WTC11 (cell line): ENCODE data around the gene TTC7B. TPM values are rescaled to one million over a fixed set of nuclear protein-coding genes. Genes with fewer than 3 reads are reported as not detected.
"Not testable (repeated sequence)": the region's sequence is repeated elsewhere in the genome, so short reads cannot be mapped to it uniquely, and the experiment has no call there.

Experiments used
- ATAC-seq: fragments of 200-7000 bp; cut with Tn5 transposase; 2 replicates; pipeline ENCODE4 v1.10.0; 2021; ENCODE audit warnings: mild to moderate bottlenecking, moderate library complexity
- CTCF ChIA-PET: fragments of 300-600 bp; sonication (Branson Sonifier 250); formaldehyde crosslinking; loops from one replicate; lab custom pipeline; 2021; ENCODE audit warnings: antibody characterized with exemption; lab: Charles Lee
- POLR2A ChIA-PET: fragments of 350-600 bp; sonication (Branson Sonifier 250); formaldehyde crosslinking; loops from one replicate; lab custom pipeline; 2021; ENCODE audit warnings: antibody characterized with exemption; lab: Charles Lee
- DNase-seq: peaks from one replicate; pipeline ENCODE4 v3.0.0; 2021; ENCODE audit warnings: low spot score
- H3K27ac Mint-ChIP-seq: 2 replicates; pipeline ENCODE4 v1.8.0; 2021; ENCODE audit warnings: mixed read lengths
- H3K27me3 Mint-ChIP-seq: 2 replicates; pipeline ENCODE4 v1.8.0; 2021; ENCODE audit warnings: low read depth, mild to moderate bottlenecking, moderate library complexity, mixed read lengths
- H3K36me3 Mint-ChIP-seq: 2 replicates; pipeline ENCODE4 v1.8.0; 2021; ENCODE audit warnings: mixed read lengths
- H3K4me1 Mint-ChIP-seq: 2 replicates; pipeline ENCODE4 v1.8.0; 2022; ENCODE audit warnings: mixed read lengths
- H3K4me3 Mint-ChIP-seq: 2 replicates; pipeline ENCODE4 v1.8.0; 2021; ENCODE audit warnings: mild to moderate bottlenecking, moderate library complexity, mixed read lengths
- H3K9me3 Mint-ChIP-seq: 2 replicates; pipeline ENCODE4 v1.8.0; 2021; ENCODE audit warnings: mixed read lengths
- CBFB ChIP-seq: sonication (generic); formaldehyde crosslinking; IDR thresholded peaks from 2 replicates; pipeline ENCODE4 v1.8.1; 2022; ENCODE audit warnings: mild to moderate bottlenecking, low read depth, missing genetic modification reagents
- E2F1 ChIP-seq: sonication (generic); formaldehyde crosslinking; IDR thresholded peaks from 2 replicates; pipeline ENCODE4 v1.8.0; 2022; ENCODE audit warnings: mild to moderate bottlenecking, missing genetic modification reagents
- ELF4 ChIP-seq: sonication (generic); formaldehyde crosslinking; IDR thresholded peaks from 2 replicates; pipeline ENCODE4 v1.8.1; 2022; ENCODE audit warnings: low read depth, mild to moderate bottlenecking, moderate library complexity, missing genetic modification reagents
- EMX1 ChIP-seq: fragments of 250-450 bp; sonication (Bioruptor Pico); IDR thresholded peaks from 2 replicates; pipeline ENCODE4 v1.8.0; 2021; ENCODE audit warnings: mild to moderate bottlenecking
- FOXP1 ChIP-seq: sonication (generic); formaldehyde crosslinking; IDR thresholded peaks from 2 replicates; pipeline ENCODE4 v1.8.0; 2022; ENCODE audit warnings: missing genetic modification reagents, mild to moderate bottlenecking, moderate library complexity, borderline replicate concordance
- GABPB1 ChIP-seq: sonication (generic); formaldehyde crosslinking; IDR thresholded peaks from 2 replicates; pipeline ENCODE4 v1.8.1; 2023; ENCODE audit warnings: mild to moderate bottlenecking, missing genetic modification reagents
- GRHL2 ChIP-seq: fragments of 250-450 bp; sonication (Bioruptor Pico); IDR thresholded peaks from 2 replicates; pipeline ENCODE4 v1.8.0; 2022; ENCODE audit warnings: mild to moderate bottlenecking, moderate library complexity; ENCODE audit not compliant: insufficient replicate concordance, severe bottlenecking
- NR1H2 ChIP-seq: sonication (generic); formaldehyde crosslinking; IDR thresholded peaks from 2 replicates; pipeline ENCODE4 v1.9.0; 2021; ENCODE audit warnings: mild to moderate bottlenecking, moderate library complexity, missing genetic modification reagents
- PREB ChIP-seq: sonication (generic); formaldehyde crosslinking; IDR thresholded peaks from 2 replicates; pipeline ENCODE4 v1.8.1; 2022; ENCODE audit warnings: mild to moderate bottlenecking, missing genetic modification reagents, moderate library complexity, borderline replicate concordance
- PRRX2 ChIP-seq: fragments of 250-450 bp; sonication (Bioruptor Pico); IDR thresholded peaks from 2 replicates; pipeline ENCODE4 v1.8.0; 2021; ENCODE audit warnings: mild to moderate bottlenecking
- SMAD4 ChIP-seq: sonication (generic); formaldehyde crosslinking; IDR thresholded peaks from 2 replicates; pipeline ENCODE4 v1.8.0; 2022; ENCODE audit warnings: mild to moderate bottlenecking, missing genetic modification reagents
- TCF7 ChIP-seq: sonication (generic); formaldehyde crosslinking; IDR thresholded peaks from 2 replicates; pipeline ENCODE4 v1.8.0; 2022; ENCODE audit warnings: mild to moderate bottlenecking, low read depth, missing genetic modification reagents, moderate library complexity
- TP53 ChIP-seq: sonication (generic); formaldehyde crosslinking; IDR thresholded peaks from 2 replicates; pipeline ENCODE4 v1.8.1; 2023; ENCODE audit warnings: mild to moderate bottlenecking, missing genetic modification reagents
- ZNF425 ChIP-seq: fragments of 250-450 bp; sonication (Bioruptor Pico); conservative IDR thresholded peaks from 2 replicates; pipeline ENCODE4 v1.9.0; 2021; ENCODE audit warnings: mild to moderate bottlenecking
- total RNA-seq: library from RNA; stranded (reverse); gene quantifications from 3 replicates; pipeline ENCODE4 v1.2.3, GENCODE V29; 2021
- TF ChIP-seq, protein P1 (sequence below): sonication (generic); formaldehyde crosslinking; IDR thresholded peaks from 2 replicates; pipeline ENCODE4 v1.8.1; 2022; ENCODE audit warnings: missing genetic modification reagents, borderline replicate concordance
- TF ChIP-seq, protein P2 (sequence below): fragments of 250-450 bp; sonication (Bioruptor Pico); IDR thresholded peaks from 2 replicates; pipeline ENCODE4 v1.8.0; 2021; ENCODE audit warnings: mild to moderate bottlenecking
- TF ChIP-seq, protein P3 (sequence below): sonication (generic); formaldehyde crosslinking; IDR thresholded peaks from 2 replicates; pipeline ENCODE4 v1.8.0; 2022; ENCODE audit warnings: mild to moderate bottlenecking, missing genetic modification reagents

Gene TTC7B
- total RNA-seq, 1 experiment from 2014 or later = 27.6 TPM

DNA sequence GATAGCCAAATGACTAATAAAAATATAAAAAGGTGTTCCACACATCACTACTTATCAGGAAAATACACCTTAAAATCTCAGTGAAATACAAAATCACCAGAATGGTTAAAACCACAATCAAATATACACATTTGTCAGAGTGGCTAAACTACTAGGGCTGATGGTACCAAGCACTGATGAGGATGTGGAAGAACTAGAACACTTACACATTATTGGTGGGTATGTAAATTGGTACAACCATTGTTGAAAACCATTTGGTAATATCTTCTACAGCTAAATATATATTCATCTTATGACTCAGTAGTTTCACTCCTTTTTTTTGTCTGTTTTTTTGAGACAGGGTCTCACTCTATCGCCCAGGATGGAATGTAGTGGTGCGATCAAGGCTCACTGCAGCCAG lies 48.5 kb upstream of the TTC7B start:
- no peak overlapping the region for H3K27ac Mint-ChIP-seq
- no peak for ATAC-seq
- no peaks in the 10 kb centered on the region for H3K27me3 Mint-ChIP-seq
- ChIA-PET POLR2A (no interaction called here), CTCF (no interaction called here)
- H3K4me1 Mint-ChIP-seq = peaks cover 5% of the 10 kb centered on the region
- DNase-seq = no peak
- no peaks in the 10 kb centered on the region for H3K36me3 Mint-ChIP-seq
- H3K4me3 Mint-ChIP-seq = no peak overlapping the region
- H3K9me3 Mint-ChIP-seq = no peaks in the 10 kb centered on the region
- TF ChIP-seq CBFB (CRISPR knock-in tag) (no peak), TCF7 (CRISPR knock-in tag) (no peak), PREB (CRISPR knock-in tag) (no peak), EMX1 (CRISPR knock-in tag) (no peak)
- TF ChIP-seq, protein P1, sequence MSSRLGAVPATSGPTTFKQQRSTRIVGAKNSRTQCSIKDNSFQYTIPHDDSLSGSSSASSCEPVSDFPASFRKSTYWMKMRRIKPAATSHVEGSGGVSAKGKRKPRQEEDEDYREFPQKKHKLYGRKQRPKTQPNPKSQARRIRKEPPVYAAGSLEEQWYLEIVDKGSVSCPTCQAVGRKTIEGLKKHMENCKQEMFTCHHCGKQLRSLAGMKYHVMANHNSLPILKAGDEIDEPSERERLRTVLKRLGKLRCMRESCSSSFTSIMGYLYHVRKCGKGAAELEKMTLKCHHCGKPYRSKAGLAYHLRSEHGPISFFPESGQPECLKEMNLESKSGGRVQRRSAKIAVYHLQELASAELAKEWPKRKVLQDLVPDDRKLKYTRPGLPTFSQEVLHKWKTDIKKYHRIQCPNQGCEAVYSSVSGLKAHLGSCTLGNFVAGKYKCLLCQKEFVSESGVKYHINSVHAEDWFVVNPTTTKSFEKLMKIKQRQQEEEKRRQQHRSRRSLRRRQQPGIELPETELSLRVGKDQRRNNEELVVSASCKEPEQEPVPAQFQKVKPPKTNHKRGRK (CRISPR knock-in tag) = no peak

DNA sequence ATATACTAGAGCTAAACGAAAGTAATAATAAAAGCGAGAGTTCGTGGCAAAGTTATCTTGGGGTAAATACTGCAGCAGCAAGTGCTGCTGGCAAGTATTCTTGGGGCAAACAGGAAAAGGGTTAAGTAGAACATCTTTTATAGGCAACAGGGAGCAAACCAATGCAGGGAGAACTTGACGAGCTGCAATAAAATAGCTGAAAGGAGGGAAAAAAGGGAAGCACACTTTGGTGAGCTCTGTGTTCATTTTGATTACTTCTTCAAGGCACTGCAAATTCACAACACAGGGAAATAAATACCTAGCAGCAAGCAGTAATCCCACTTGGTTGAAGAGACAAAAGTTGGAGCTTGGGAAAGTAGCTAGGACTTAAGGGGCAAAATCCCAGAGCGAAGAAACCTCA lies 42.3 kb upstream of the TTC7B start:
- no peaks in the 10 kb centered on the region for H3K36me3 Mint-ChIP-seq
- TF ChIP-seq ELF4 (no peak), E2F1 (CRISPR knock-in tag) (no peak)
- TF ChIP-seq, all 79 proteins: peak for 0
- Mint-ChIP-seq H3K27ac (peak overlapping the region; percentile 50; the same call in 1 of the 2 replicates), H3K4me3 (no peak overlapping the region), H3K9me3 (no peaks in the 10 kb centered on the region), H3K27me3 (no peaks in the 10 kb centered on the region), H3K4me1 (no peaks in the 10 kb centered on the region)
- CTCF ChIA-PET = interaction anchor here (1.0 kb wide), 1 partner anchor 44 kb away, joined by 6 read pairs; no protein-coding TSS in a partner anchor
- DNase-seq (no peak), ATAC-seq (no peak)
- POLR2A ChIA-PET = no interaction called here

- CTCF ChIA-PET = interaction anchor here (1.0 kb wide), 1 partner anchor 45 kb away, joined by 6 read pairs; no protein-coding TSS in a partner anchor
Measured at GRCh38 chr14:90857866-90858265, 41.6 kb upstream of the TTC7B start.

DNA sequence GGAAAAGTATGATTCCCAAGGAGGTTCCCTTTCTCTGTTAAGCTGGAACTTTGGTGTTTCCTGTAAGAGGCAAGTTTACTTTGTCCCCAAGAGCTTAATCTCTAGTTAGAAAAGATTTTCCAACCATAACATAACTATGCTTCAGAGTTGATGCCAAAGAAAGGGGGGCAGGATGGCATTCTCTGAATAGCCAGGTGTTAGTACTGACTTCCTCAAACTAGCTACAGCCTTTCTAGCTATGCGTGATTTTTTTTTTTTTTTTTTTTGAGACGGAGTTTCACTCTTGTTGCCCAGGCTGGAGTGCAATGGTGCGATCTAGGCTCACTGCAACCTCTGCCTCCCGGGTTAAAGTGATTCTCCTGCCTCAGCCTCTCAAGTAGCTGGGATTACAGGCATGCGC lies 39.9 kb upstream of the TTC7B start:
- H3K27ac Mint-ChIP-seq, H3K4me1 Mint-ChIP-seq, H3K36me3 Mint-ChIP-seq, H3K27me3 Mint-ChIP-seq, H3K4me3 Mint-ChIP-seq, DNase-seq, ATAC-seq, H3K9me3 Mint-ChIP-seq: not testable (repeated sequence)
- CTCF ChIA-PET = interaction anchor here (0.7 to 1.0 kb wide), 4 partner anchors 9 to 394 kb away, joined by 3 to 5 read pairs (median 4); no protein-coding TSS in a partner anchor
- POLR2A ChIA-PET = interaction anchor here (0.7 kb wide), 2 partner anchors 18 to 973 kb away, joined by 4 to 7 read pairs; no protein-coding TSS in a partner anchor

More at GRCh38 chr14:90857866-90858265, 41.6 kb upstream of the TTC7B start:
- TF ChIP-seq PRRX2 (CRISPR knock-in tag) = no peak
- no peak overlapping the region for H3K27ac Mint-ChIP-seq
- H3K36me3 Mint-ChIP-seq = no peaks in the 10 kb centered on the region
- ATAC-seq (no peak), DNase-seq (no peak)
- H3K4me1 Mint-ChIP-seq = no peaks in the 10 kb centered on the region
- H3K4me3 Mint-ChIP-seq = no peak overlapping the region
- H3K27me3 Mint-ChIP-seq = no peaks in the 10 kb centered on the region
- H3K9me3 Mint-ChIP-seq = no peaks in the 10 kb centered on the region
- POLR2A ChIA-PET = no interaction called here

- H3K36me3 Mint-ChIP-seq = no peaks in the 10 kb centered on the region
- H3K4me3 Mint-ChIP-seq = no peak overlapping the region
- ChIA-PET POLR2A (no interaction called here), CTCF (no interaction called here)
- no peaks in the 10 kb centered on the region for H3K27me3 Mint-ChIP-seq
- H3K27ac Mint-ChIP-seq = no peak overlapping the region
- peaks cover 11% of the 10 kb centered on the region for H3K4me1 Mint-ChIP-seq
- no peaks in the 10 kb centered on the region for H3K9me3 Mint-ChIP-seq
- no peak for DNase-seq
- no peak for ATAC-seq
- no peak for TF ChIP-seq FOXP1 (CRISPR knock-in tag)
- TF ChIP-seq ZNF425 (CRISPR knock-in tag) = no peak
- no peak for TF ChIP-seq SMAD4 (CRISPR knock-in tag)
- no peak for TF ChIP-seq TP53
- no peak for TF ChIP-seq NR1H2
- TF ChIP-seq, protein P2, sequence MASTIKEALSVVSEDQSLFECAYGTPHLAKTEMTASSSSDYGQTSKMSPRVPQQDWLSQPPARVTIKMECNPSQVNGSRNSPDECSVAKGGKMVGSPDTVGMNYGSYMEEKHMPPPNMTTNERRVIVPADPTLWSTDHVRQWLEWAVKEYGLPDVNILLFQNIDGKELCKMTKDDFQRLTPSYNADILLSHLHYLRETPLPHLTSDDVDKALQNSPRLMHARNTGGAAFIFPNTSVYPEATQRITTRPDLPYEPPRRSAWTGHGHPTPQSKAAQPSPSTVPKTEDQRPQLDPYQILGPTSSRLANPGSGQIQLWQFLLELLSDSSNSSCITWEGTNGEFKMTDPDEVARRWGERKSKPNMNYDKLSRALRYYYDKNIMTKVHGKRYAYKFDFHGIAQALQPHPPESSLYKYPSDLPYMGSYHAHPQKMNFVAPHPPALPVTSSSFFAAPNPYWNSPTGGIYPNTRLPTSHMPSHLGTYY (CRISPR knock-in tag) = no peak
- TF ChIP-seq, protein P3, sequence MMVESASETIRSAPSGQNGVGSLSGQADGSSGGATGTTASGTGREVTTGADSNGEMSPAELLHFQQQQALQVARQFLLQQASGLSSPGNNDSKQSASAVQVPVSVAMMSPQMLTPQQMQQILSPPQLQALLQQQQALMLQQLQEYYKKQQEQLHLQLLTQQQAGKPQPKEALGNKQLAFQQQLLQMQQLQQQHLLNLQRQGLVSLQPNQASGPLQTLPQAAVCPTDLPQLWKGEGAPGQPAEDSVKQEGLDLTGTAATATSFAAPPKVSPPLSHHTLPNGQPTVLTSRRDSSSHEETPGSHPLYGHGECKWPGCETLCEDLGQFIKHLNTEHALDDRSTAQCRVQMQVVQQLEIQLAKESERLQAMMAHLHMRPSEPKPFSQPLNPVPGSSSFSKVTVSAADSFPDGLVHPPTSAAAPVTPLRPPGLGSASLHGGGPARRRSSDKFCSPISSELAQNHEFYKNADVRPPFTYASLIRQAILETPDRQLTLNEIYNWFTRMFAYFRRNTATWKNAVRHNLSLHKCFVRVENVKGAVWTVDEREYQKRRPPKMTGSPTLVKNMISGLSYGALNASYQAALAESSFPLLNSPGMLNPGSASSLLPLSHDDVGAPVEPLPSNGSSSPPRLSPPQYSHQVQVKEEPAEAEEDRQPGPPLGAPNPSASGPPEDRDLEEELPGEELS (CRISPR knock-in tag) = no peak
- no peak for TF ChIP-seq GRHL2
- TF ChIP-seq GABPB1 (CRISPR knock-in tag) = no peak
Measured at GRCh38 chr14:90853116-90853515, 36.9 kb upstream of the TTC7B start.
